NCI-H2227 (cell line): ENCODE results near the gene NOP58.
"Not testable (repeated sequence)": the region's sequence is repeated elsewhere in the genome, so short reads cannot be mapped to it uniquely, and the experiment has no call there.

Experiments
- DNase-seq: peaks from one replicate; lab custom pipeline; 2025; ENCODE audit not compliant: unreplicated experiment; lab: John Stamatoyannopoulos, UW

Gene NOP58

DNA sequence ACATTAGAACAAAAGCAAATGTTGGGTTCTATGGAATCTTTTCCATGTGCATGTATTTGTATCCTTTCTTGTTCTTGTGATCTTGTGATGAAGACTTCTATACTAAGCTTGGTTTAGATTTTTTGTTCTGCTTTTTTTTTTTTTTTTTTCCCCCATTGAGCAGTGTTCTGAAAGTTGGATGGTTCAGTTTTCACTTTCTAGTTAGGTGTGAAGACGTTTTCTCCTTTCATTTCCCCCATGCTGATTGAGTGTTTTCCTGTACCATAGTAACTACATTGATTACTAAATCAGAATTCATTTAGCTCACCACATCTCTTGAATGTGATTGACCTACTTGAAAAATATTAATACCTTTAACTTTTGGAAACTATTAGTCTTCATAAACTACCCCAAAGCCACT is 34.1 kb downstream of the NOP58 start:
- no peak for DNase-seq

GRCh38 chr2:202306034-202306433 is 40.5 kb downstream of the NOP58 start:
- DNase-seq, result no peak

DNA sequence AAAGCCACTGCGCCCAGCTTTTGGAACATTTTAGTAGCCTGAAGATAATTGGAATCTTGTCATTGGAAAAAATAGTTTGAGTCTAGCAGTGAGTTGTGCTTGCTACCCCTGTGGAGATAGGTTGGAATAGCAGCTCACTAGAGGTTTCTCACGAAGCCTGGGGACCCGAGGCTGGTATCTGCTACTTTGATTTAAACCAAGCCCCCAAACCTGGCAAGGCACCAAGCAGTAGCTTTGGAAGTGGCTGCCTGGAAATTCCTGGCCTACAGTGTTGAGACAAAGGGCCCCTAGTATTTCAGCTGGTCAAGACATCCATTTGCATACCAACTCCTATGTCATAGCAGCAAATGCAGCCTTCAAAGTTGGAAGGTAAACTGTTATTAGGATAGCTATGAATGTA is 42.1 kb downstream of the NOP58 start:
- no peak for DNase-seq

DNA sequence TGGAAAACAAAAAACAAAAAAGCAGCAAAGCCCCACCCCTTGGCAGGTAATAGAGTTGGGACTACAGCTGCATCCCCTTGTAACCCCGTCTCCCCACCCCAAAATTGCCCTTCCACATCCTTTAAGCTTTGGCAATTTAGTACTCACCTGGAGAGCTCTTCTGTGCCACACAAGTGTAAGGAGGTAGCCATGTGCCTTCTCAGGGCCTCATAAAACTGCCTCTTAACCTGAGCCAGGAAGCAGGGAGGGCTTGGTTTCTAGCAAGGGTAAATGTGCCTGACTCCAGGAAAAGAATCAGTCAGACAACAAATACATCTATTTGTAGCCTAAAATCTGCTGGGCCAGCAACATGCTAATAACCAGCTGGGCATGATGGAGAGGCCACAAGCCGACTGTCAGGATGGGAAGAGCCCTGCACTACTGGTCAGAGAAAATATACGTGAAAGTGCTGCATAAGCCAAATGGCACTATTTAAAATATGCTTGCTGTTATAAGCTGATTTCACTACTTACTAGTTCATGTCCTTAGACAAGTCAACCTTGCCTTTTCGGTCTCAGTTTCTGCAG is 46.3 kb downstream of the NOP58 start:
- no peak for DNase-seq

DNA sequence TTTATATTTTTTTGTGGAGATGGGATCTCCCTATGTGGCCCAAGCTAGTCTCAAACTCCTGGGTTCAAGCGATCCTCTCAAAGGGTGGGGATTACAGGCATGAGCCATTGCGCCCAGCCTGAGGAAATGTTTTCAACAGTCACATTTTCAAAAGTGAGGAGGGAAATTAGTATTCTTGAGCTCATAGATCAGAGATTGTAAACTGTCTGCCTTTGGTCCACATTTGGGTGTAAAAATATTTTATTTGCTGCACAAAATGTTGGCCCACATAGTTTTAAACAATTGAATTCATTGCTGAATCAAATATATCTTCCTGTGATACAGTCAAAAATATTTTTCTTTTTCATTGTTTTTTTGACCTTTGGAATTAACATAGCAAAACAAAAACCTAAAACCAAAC is 48.6 kb downstream of the NOP58 start:
- DNase-seq, result no peak

- DNase-seq, result no peak
Observed at GRCh38 chr2:202317080-202317857, 51.7 kb downstream of the NOP58 start.

DNA sequence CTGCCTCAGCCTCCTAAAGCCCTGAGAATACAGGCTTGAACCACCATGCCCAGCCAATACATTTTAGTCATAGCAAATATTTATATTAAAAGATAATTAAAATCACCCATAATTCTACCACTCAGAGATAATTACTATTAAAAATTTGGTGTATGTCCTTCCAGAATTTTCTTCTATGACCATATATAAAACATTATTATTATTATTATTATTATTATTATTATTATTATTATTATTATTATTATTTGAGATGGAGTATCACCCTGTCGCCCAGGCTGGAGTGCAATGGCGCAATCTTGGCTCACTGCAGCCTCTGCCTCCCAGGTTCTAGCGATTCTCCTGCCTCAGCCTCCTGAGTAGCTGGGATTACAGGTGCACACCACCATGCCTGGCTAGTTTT is 54.8 kb downstream of the NOP58 start:
- not testable (repeated sequence) for DNase-seq

DNA sequence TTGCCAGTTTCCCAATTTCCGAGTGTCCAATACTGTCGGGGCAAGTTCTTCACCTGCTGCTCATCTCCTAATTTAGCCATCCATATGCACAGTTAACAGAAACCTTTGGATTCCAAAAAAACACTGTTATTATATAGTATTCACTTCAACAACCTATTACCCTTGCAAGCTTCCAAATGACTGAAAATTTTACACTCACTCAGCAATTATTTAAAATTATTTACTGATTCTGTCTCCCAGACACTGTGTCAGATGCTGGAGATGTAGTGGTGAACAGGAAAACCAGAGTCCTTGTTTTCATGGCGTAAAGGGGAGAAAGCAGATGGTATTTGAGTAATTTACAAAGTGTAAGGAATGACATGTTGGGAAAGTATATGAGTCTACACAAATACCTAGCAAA is 56.9 kb downstream of the NOP58 start:
- DNase-seq, result no peak

GRCh38 chr2:202327858-202328257 is 62.3 kb downstream of the NOP58 start:
- DNase-seq, result no peak

DNA sequence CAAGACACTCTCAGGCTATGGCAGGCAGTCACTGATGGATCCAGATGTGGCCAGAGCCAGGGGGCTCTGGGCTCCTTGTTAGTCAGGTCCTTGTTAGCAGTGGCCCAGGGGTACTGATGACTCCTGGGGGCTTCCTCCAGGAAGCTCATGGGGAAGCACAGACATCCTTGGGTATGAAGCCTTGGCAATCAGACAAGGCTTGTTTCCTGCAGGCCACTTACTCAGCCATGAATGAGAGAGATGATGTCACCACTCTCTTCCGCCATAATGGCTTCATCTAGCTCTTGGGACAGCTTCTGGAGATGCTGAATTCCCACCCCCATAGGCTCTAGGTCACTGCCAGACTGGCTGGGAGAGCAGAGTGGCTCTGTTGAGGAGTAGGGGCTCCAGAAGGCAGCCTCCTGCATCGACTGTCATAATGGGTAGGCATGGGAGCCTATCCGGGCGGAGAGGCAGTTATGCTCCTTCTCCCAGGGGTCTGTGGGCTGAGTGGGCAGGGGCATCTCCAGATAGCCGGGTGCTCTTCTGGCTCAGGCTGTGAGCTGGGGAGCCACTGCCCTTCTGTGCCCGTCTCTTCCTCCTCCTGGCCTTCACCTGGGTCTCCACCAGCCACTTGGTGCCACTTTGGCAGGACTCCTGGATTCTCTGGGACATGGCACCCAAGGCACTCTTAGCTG is 70.4 kb downstream of the NOP58 start:
- DNase-seq, result peak; percentile 41

GRCh38 chr2:202337151-202337550 is 71.6 kb downstream of the NOP58 start:
- DNase-seq, result no peak

DNA sequence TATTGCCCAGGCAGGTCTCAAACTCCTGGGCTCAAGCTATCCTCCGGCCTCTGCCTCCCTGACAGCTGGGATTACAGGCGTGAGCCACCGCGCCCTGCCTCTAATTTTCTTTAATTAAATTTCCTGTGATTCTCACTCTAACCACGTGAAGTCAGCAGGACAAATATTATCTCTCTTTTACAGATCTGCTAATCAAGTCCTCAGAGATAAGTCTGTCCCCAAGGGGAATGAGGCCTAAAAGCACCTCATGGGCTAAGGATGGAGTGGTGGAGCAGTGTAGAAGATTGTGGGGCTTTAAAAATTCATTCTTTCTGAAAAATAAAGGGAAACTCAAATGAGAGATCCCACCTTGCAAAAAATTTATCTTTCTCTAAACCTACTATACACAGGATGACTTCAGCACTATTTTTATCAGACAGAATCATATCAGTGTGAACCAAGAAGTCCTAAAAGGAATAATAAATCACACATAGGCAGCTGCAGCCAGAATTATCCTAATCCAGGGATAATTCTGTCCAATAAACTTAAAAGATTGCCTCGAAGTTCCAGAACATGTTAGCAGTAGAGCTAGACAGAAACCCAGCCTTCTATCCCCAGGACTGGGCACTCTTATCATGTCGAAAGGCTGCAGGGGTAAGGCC is 72.3 kb downstream of the NOP58 start:
- DNase-seq, result no peak

GRCh38 chr2:202339071-202339870 is 73.7 kb downstream of the NOP58 start:
- DNase-seq, result no peak

DNA sequence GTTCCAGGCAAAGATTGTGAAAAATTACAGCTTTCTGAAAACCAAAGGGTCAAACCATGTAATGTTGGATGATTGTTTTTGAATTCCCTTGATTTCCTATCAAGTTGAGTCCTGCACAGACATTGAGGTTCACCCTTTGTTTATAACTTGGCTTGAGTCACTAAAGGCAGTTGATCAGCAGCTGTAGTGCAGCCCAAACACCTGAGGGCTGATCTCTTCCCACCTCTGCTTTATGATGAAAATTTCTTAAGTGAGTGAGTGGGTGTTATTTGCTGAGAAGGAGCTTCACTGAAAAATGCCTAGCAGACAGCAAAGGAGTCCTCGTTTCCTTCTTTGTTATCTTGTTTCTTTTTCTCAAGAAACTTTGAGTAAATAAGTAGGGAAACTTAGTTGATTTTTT is 78.6 kb downstream of the NOP58 start:
- DNase-seq, result peak; percentile 19

DNA sequence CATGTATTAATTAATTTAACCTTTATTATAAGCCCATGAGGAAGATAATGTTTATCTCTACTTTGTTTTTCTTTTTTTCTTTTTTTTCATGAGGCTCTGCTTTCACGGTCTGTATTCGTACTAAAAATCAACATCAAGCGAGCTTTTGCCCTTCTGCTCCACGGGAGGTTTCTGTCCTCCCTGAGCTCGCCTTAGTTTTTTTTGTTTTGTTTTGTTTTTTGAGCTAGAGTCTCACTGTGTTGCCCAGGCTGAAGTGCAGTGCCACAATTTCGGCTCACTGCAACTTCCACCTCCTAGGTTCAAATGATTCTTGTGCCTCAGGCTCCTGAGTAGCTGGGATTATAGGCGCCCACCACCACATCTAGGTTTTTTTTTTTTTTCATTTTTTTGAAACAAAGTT is 80.6 kb downstream of the NOP58 start:
- DNase-seq, result no peak
